GM19467 (cell line): ENCODE measurements around the gene EXD2.
"Not testable (repeated sequence)": the region's sequence is repeated elsewhere in the genome, so short reads cannot be mapped to it uniquely, and the experiment has no call there.

Source experiments
- ATAC-seq: cut with Tn5 transposase; IDR thresholded peaks from one replicate; pipeline ENCODE4 v1.9.1; 2021; ENCODE audit warnings: mild to moderate bottlenecking, moderate library complexity; ENCODE audit not compliant: unreplicated experiment

The EXD2 gene

DNA sequence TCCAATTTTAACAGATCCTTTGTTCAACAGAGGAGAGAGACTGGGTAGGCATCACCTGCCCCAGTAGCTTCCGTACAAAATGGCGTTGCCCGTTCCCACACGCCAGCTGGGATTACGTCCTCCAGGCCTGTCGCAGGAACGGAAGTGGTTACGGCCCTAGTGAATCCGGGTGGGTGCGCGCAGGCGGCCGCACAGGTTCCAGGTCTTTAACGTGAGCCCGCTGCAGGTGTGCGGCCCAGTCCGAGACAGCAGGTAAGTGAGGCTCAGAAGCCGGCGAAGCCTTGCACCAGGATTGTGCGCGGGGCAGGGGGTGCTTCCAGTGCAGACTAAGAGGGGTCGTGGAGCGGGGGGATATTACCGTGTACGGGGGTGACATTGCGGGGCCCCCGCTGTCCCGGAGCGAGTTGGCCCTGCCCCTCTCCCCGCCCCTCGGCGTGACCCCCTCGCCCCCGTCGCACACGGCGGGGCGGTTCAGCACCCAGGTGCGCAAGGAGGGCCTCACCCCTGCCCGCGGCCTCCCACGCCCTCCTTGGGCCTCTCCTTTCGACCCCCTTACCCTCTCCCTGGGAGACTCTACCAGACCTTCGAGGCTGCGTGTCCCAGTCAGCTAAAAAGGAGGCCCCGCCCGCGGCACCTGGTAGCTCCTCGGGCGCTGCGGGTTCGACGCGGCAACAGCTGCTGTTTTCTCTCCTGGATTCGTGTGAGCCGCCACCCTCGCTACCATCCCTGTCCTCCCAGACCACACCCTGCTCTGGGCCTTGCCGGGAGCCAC lies at the start of gene EXD2:
Gene EXD2, plus strand, starts transcription at position 159 of the 772 bp plus-strand sequence. CDS start 17,973 bp downstream, outside the sequence.
- ATAC-seq: peak; percentile 74

GRCh38 chr14:69141550-69141949 lies 49.7 kb upstream of the EXD2 start:
- no peak for ATAC-seq

DNA sequence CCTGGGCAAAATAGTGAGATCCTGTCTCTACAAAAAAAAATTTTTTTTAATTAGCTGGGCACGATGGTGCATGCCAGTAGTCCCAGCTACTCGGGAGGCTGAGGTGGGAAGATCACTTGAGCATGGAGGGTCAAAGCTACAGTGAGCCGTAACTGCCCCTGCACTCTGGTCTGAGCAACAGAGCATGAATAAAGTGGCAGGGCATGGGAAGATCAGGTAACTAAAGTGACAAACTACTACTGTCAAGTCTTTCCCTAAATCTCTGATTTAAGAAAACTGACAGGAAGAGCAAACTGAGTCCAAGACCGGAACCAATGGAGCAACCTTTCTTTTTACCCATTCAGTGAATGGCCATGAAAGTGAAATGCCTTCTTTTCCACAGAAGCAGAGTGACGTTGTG lies 49.2 kb upstream of the EXD2 start:
- no peak for ATAC-seq

GRCh38 chr14:69149461-69150244 lies 41.6 kb upstream of the EXD2 start:
- ATAC-seq: no peak

DNA sequence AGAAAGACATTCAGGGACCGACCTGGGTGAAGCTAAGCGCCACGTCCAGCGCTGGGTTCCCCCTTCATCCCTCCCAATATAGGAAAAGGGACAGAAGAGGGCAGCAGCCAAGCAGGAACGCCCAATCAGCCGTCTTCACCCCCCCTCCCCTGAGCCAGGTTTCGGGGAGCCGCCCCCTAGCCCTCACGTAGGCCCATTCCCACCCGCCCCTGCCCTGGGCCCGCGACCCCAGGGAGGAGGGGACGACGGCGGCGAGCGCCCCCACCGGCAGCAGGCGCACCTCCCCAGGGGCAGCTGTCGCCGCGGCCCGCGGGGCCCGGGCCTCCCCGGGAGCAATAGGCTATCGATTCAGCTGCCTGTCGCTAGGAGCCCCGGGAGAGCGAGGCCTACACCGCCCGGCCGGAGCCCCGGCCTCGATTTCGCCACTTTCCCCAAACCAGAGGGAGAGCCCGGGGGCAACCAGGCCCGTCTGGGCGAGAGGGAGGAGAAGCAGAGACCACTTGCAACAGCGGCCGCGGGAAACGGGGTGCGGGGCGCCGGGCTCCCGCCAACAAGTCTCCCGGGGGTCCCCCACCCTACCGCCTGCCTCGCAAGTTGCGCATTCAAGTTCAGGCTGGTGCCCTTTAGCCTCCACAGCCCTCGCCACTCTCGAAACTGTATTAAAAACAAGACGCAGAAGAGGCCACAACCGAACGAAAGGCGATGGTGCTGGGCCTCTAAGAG lies 39.7 kb upstream of the EXD2 start:
- ATAC-seq: peak; percentile 33

- peak; percentile 2 for ATAC-seq
Observed at GRCh38 chr14:69152181-69152901, 39.0 kb upstream of the EXD2 start.

DNA sequence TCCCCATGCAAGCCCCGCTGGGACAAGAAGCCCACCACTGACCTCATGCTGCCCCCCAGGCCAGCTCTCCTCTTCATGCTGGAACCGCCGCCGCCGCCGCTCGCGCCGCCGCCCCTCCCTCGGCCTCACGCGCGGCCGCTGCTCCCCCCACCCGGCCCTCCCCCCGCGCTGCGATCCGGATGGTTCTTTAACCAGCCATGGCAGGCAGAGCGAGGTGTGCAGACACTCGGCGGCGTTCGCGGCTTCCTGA lies 38.5 kb upstream of the EXD2 start, which contains the start of gene DCAF5:
Gene DCAF5, minus strand, starts transcription at position 218 of the 250 bp plus-strand sequence. Its CDS starts 141 bp downstream, at position 77.
- ATAC-seq: no peak

DNA sequence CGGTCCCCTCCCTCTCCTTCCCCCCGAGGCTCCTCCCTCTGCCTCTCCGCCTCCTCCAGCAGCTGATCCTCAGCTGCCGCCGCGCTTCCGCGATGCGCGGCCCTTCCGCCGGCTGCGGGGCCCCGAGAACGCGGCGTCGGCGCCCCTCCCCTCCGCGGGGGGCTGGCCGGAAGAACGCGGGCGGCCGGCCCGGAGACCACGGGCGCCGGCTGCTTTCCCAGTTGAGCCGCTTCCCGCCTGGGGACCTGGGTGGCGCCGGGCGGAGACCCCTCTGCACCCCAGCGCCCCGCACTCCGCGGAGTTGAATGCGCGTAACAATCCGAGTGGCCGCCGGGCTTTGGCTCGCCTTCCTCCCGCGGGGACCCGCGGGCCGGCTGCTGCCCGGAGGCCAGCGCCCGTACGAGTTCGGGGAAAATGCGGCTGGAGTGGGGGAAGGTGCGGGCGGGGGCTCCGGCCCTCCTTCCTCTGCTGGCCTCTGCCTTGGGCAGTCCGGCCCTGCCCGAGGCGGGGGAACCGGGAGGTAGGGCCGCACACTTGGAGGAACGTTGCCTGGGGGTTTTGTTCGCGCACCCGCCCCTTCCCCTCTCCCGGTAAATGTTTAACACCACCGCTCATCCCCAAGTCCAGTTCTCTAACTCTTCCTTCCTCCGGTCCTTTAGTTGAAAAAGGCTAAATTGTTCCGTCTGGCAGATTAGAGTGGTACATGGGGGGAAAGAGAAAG lies 38.0 kb upstream of the EXD2 start:
- ATAC-seq: peak; percentile 83

- ATAC-seq: no peak
Observed at GRCh38 chr14:69153873-69154270, 37.4 kb upstream of the EXD2 start.

GRCh38 chr14:69154779-69155178 lies 36.5 kb upstream of the EXD2 start:
- ATAC-seq: no peak

GRCh38 chr14:69156224-69156623 lies 35.1 kb upstream of the EXD2 start:
- ATAC-seq: no peak

DNA sequence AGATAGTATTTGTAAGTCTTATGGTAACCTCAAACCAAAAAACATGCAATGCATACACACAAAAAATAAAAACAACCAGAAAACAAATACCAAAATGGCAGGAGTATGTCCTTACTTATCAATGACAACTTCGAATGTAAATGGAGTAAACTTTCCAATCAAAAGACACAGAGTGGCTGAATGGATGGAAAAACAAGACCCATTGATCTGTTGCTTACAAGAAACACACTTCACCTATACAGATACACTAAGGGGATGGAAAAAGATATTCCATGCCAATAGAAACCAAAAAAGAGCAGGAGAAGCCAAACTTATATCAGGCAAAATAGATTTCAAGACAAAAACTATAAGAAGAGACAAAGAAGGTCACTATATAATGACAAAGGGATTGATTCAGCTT lies 29.7 kb upstream of the EXD2 start:
- no peak for ATAC-seq

DNA sequence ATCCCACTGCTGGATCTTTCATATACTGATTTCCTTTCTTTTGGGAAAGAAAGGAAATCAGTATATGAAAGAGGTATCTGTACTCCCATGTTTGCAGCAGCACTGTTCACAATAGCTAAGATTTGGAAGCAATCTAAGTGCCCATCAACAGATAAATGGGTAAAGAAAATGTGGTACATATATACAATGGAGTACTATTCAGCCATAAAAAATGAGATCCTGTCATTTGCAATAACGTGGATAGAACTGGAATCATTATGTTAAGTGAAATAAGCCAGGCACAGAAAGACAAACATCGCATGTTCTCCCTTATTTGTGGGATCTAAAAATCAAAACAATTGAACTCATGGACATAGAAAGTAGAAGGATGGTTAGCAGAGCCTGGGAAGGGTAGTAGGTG lies 25.5 kb upstream of the EXD2 start:
- not testable (repeated sequence) for ATAC-seq

DNA sequence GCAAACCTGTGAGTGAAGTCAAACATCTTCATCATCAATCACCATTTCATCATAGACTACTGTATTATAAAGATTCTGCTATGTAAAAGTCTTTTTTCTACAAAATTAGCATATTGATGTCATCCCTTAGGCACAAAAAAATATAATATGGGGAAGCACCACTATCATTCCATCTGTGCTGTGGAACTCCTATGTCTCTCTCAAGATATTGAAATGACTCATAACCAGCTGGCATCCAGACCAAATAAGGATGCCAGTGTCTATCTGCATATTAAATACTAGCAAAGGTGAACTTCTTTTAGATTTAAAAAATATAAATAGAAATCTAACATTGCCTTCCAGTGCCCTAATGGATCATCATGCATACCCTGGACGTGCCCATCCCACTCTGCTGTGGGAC lies 20.5 kb upstream of the EXD2 start:
- ATAC-seq: no peak

- ATAC-seq: no peak
Observed at GRCh38 chr14:69171569-69171968, 19.7 kb upstream of the EXD2 start.

DNA sequence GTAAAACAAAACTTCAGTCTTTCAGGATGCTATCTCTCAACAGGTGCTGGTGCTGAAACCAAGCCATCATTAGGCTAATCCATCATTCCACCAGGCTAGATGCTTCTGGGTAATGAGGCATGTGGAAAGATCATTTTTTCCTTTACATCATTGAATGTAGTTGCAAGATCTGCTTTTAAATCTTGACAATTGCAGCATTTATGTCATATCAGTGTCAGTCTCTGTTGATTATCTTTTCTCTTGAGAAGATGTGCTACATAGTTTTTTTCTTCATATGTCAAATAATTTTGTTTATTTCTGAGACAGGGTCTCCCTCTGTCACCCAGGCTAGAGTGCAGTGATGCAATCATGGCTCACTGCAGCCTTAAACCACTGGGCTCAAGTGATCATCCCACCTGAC lies 16.2 kb upstream of the EXD2 start:
- no peak for ATAC-seq

DNA sequence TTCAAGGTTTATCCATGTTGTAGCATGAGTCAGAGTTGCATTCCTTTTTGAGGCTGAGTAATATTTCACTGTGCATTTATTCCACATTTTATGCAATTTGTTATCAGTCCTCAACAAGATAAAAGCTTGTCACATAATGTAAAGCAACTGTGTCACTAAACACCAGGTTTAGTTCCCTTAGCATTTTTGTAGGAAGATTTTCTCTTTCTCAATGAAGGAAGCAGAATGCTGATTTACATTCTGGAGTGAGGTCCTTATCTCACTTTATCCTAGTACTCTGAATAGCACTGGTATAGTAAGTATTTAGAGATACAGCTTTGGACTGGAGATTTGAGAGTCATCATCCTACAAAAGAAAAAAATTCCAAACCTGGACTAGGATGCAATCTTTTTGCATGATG lies 9.8 kb upstream of the EXD2 start:
- ATAC-seq: no peak

- not testable (repeated sequence) for ATAC-seq
Observed at GRCh38 chr14:69182580-69182979, 8.7 kb upstream of the EXD2 start.

DNA sequence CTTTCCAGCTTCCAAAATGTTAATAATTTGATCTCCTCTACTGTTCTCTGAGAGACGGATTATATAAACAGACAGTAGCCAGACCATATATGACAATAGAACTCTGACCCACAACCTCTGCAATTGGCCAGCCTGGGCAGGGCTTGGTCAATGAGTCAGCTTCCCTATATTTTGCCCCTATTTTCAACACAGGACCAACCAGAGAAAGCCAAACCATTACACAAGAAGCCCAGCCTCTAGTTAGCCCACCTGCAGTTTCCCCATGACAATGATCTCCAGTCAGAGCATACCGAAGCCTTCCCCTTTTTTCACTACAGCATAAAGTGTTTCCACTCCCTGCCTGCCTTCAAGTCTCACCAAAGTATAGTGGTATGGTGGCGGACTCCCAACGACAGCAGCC lies 7.6 kb upstream of the EXD2 start:
- ATAC-seq: no peak

DNA sequence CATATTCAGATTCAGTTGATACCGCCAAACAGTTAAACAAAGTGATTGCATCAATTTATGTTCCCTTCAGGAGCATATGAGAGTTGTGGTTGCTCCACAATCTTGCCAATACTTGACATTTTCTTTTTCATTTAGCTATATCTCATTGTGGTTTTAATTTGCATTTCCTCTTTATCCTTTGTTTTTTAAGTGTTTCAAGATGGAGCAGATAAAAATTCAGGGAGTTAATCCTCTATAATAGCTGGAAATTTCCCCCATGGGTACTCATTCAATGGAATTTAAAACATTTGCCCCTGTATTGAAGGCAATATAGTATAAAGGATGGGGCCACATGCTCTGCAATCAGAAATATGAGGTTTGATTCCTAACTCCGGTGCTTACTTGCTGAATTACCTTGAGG lies 1.1 kb upstream of the EXD2 start:
- ATAC-seq: no peak
